GM10266 (cell line): ENCODE results near the gene GAL3ST2.
A peak's percentile ranks its signal among the peaks of the same experiment; 100 is the strongest.
"Not testable (repeated sequence)": the region's sequence is repeated elsewhere in the genome, so short reads cannot be mapped to it uniquely, and the experiment has no call there.

Source experiments
- DNase-seq: peaks from one replicate; pipeline ENCODE4 v3.0.0; 2012; ENCODE audit errors: extremely low spot score
- CTCF ChIP-seq: IDR thresholded peaks from 2 replicates; pipeline ENCODE4 v1.5.1; 2012; ENCODE audit warnings: mild to moderate bottlenecking, low read depth; ENCODE audit not compliant: control insufficient read depth, insufficient read depth; ENCODE audit errors: missing control alignments

The GAL3ST2 gene

GRCh38 chr2:241780939-241781569, 4.4 kb downstream of the GAL3ST2 start:
- no peak for TF ChIP-seq CTCF
- no peak for DNase-seq

- not testable (repeated sequence) for DNase-seq
These were observed 5.4 kb downstream of the GAL3ST2 start for GRCh38 chr2:241782053-241782452.

- TF ChIP-seq CTCF = no peak
- no peak for DNase-seq
These were observed 11.5 kb downstream of the GAL3ST2 start for GRCh38 chr2:241788135-241788534.

DNA sequence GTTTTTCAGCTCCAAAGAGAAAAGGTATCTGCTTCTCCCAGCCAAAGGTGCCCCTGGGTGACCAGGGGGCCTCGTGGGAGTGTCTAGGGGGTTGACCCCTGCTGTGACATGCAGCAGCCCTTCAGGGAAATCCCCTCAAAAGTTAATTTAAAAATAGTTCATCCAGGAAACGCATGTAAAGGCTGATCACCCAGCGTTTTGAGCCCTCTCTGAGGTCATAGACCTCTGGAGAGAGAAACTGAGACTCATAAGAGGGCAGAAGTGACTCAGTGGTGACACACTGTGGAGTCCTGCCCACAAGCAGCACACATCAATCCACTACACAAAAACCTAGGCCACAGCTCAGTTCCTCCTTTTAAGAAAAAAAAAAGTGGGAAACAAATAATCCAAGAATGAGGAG, 11.9 kb downstream of the GAL3ST2 start:
- DNase-seq = peak; percentile 59
- TF ChIP-seq CTCF = peak; percentile 29

DNA sequence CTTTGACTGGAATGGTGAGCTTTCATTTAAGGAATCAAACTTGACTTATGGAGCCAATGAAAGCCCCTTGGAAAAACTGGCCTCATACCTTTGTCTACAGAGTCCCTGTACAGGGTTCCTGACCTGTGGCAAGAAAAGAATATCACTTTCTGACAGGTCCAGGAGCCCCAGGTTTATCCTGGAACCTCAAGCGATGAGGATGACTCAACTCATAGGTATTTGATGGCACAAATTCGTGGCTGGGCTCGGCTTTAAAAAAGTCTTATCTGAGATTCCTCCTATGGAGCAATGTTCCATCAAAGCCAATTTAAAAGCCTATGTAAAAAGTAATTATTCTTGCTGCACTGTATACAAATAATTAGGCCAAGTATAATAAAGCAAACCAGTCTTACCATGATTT, 14.8 kb downstream of the GAL3ST2 start:
- DNase-seq = not testable (repeated sequence)

DNA sequence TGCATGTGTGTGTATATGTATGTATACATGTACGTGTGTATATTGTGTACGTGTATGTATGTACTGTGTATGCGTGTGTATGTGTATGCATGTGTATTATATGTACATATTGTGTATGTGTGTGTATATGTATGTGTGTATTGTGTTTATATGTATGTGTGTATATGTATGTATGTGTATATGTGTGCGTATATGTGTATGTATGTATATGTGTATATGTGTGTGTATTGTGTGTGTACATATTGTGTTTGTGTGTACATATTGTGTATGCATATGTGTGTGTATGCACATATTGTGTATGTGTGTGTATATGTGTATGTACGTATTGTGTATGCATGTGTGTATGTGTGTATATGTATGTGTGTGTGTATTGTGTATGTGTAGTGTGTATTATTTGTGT, 16.8 kb downstream of the GAL3ST2 start:
- no peak for TF ChIP-seq CTCF
- no peak for DNase-seq

DNA sequence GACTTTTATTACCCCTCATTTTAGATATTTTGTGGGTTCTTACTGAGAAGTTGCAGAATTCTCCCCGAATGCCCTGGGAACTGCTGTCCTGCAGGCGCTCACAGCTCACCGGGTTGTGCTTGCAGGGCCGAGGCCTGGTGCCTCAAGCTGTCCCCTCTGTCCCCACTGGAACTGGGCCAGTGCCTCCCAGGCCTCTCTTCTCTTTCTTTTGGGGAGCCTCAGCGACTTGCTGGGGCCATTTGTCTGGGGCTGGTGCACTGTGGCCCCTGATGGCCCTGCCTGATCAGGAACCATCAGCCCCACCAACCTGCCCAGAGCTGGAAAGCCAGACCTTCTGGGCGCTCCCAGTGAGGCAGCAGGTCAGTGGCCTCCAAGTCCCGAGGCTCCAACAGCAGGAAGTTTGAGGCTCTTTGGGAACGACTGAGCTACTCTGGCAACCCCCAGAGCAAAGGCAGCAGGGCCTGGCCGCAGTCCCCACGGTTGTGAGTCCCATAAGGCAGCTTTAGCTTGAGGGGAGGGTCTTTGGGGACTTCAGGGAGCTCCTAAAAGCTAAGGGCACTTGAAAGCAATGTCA, 17.7 kb downstream of the GAL3ST2 start:
- TF ChIP-seq CTCF = no peak
- DNase-seq = no peak

DNA sequence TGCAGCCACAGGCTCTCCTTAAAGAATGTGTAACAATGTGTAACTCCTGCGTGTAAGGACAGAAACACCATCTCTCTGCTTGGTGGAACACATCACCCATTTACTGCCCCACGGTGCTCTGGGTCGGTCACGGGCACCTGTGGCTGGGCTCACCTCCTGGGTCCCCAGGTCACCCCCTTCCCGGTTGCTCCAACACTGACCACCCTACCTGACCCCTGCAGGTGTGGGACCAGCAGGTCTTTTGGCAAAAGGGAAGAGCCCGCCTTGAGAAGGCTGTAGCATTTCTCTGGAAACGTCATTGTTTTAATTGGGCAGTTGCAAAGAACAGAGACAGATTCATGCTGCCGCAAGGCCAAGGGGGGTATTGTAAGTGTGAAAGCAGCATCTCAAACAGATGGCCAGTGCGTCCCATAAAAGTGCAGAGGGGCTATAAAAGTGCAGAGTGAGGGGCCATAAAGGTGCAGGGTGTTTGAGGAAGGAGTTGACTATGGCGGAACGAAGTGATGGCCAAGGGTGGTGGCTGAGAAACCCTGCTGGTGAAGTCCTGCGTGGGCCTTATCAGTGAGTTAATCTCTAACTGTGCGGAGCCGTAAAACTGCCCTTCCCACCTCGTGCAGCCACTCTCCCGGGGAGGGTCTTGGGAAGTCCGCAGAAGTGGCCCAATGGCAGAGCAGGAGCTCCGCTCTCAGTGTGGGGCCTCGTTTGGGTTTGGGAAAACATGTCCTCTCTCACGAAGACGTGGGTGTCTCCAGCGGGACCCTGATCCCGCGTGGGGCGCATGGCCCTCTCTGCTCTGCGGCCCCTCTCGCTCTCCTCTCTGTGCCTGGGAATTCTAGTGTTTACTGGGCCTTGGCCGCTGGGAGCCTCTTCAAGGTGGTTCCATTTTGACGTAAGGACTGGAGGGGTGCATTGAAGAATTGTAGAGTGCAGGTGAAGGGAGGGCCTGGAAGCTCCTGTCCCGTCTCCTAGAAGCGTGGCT, 18.7 kb downstream of the GAL3ST2 start:
- no peak for DNase-seq
- no peak for TF ChIP-seq CTCF
